Hepatic stellate cell (primary cell): Measurements from ENCODE around the gene HCN2.
"Not testable (repeated sequence)": the region's sequence is repeated elsewhere in the genome, so short reads cannot be mapped to it uniquely, and the experiment has no call there.

Source experiments
- DNase-seq: peaks from one replicate; pipeline ENCODE4 v3.0.0; 2011; ENCODE audit warnings: low spot score

HCN2 gene

GRCh38 chr19:585551-586110, 4.0 kb upstream of the HCN2 start:
- DNase-seq = no peak

- DNase-seq = peak; percentile 88
Measured at GRCh38 chr19:588093-588740, 1.5 kb upstream of the HCN2 start.

- no peak for DNase-seq
Measured at GRCh38 chr19:588741-589692, 664 bp upstream of the HCN2 start.

- no peak for DNase-seq
Measured at GRCh38 chr19:590396-590745, 690 bp downstream of the HCN2 start.

GRCh38 chr19:590750-591098, 1.0 kb downstream of the HCN2 start:
- no peak for DNase-seq

DNA sequence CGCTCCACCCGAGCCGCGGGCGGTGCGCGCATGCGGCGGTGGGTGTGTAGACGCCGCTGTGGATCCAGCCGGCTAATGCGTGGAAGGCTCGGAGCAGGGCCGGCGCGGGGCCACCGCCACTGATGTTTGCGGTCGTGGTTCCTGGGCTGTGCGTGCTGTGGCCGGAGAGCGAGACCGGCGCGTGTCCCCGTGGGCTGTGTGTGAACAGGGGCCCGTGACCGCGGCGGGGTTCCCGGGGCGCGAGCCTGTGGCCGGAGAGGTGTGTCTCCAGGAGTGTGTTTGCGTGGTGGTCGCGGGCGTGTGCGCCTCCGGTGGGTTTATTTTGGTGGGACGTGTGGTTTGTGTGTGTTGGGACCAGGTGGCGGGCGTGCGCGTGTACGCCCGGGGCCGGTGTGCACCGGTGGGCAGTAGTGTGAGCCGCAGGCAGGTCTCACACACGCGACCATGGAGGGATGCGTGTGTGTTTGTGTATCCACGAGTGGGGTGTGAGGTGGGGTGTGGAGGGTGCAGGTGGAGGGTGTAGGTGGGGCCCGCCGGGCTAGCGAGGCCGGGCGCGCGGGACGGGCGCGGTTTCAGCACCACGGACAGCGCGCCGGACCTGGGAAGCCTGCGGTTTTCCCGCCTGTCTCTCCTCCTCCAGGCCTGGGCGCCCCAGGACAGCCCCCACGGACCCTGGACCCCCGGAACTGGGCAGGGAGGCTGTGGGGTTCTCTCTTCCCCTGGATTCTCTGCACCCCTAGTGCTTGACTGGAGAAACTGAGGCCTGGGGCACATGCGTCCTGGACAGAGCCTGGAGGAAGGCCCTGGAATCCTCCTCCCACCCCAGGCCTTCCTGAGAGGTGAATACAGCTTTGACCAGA, 1.6 kb downstream of the HCN2 start:
- no peak for DNase-seq

- no peak for DNase-seq
Measured at GRCh38 chr19:592101-592500, 2.4 kb downstream of the HCN2 start.

GRCh38 chr19:593055-593454, 3.4 kb downstream of the HCN2 start:
- no peak for DNase-seq

- DNase-seq = no peak
Measured at GRCh38 chr19:593505-593904, 3.8 kb downstream of the HCN2 start.

DNA sequence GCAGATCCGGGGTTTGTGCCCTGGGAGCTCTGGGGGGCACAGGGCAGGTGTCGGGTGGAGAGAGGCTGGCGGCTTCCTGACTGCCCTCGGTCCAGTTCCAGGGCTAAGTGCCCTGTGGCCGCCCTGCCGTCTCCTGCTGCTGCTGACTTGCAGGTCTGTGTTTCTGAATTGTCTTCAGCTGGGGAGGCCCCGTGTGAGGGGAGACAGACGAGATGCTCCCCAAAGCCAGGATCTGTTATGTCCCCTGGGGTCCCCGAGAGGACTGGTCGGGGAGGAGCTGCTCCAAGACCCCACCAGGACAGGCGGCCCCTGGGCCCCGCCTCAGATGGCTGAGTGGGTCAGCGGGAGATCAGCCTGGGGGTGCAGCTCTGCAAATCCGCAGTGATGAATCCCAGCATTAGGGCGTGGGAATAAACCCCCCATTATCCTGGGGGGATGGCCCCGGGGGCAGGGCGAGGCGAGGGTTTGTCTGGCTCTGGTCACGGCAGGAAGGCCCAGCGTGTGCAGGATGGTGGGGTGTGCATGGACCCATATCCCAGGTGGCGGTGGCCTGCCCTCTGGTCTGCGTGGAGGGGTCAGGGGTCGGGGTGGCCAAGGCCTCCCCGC, 4.7 kb downstream of the HCN2 start:
- no peak for DNase-seq

DNA sequence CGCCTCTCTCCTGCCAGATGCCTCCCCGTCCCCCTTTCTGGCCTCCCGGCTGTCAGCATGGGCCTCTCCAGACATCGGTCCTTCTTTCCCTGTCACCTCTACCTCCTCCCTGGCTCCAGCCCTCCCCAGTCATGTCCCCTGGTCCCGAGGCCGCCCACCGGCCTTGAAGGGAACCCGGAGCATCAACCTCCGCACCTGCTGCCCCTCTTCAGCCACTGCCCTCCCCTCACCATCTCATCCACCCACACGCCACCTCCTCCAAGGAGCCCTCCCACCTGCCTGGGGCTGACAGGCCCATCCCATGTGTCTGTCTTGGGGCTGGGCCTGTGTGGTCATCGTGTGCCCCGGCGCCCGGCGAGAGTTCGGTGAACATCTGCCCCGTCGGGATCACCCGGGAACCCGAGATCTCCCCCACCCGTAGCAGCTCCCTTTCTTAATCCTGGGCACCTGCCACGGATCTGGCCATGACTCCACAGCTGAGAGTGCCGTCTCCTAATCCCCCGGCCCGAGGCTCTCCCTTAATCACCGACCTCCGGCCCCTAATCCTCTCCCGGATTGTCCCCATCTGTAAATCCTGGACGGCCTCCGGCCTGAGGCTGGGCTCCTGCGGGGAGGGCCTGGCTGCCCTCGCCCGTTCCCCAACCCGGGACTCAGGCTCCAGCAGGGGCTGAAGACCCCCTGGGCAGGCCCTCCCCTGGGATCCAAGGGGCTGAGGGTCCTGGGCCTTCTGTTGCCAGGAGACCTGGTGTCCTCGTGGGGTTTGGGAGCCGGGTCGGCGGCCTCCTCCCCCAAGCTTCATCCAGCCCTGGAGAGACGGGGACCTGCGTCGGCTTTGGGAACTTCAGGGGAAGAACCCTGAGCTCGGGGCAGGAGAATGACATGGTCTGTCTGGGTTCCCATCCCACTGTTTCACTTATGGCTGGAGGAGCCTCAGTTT, 5.9 kb downstream of the HCN2 start:
- no peak for DNase-seq

DNA sequence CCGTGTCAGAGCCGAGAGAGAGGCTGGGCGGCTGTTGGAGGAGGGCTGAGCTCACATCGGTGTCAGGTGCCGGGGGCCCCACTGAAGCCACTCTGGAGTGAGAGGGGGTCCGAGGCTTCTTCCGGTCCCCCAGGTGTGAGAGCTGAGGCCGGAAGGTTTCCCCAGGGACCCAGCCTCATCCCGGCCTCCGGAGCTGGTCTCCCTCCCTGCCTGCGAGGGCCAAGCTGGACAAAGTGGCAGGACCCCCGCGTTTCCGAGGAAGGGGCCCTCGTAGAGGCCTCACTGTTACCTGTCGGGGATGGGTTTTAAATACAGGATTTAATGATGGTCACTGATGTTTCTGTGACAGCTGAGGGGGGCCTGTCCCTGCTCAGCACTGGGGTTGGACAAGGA, 6.6 kb downstream of the HCN2 start:
- DNase-seq = no peak

DNA sequence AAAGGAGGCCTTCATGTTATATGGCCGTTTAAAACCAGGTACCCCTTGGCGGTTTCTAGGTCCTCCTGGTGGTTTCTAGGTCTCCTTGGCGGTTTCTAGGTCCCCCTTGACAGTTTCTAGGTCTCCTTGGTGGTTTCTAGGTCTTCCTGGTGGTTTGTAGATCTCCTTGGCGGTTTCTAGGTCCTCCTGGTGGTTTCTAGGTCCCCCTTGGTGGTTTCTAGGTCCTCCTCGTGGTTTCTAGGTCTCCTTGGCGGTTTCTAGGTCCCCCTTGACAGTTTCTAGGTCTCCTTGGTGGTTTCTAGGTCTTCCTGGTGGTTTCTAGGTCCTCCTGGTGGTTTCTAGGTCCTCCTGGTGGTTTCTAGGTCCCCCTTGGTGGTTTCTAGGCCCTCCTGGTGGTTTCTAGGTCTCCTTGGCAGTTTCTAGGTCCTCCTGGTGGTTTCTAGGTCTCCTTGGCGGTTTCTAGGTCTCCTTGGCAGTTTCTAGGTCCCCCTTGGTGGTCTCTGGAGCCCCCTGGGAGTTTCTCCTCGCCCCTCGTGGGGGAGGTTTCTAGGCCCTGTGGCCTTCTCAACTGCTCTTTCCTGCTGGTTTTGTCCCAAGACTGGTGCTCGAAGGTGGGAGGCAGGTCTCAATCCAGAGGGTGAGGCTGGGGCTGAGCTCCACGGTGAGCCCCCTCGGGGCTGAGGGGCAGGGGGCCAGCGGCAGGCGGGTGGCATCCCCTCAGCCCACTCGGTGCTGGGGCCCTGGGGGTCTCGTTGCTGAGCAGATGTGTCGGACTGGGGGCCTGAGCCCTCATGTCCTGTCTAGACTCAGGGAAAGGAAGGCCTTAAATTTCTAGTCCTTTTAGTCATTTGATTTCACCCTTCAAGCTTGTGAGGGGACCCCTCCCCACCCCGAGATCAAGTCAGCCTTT, 8.0 kb downstream of the HCN2 start:
- DNase-seq = no peak

- DNase-seq = no peak
Measured at GRCh38 chr19:601310-601709, 11.6 kb downstream of the HCN2 start.

- no peak for DNase-seq
Measured at GRCh38 chr19:601790-602189, 12.1 kb downstream of the HCN2 start.

DNA sequence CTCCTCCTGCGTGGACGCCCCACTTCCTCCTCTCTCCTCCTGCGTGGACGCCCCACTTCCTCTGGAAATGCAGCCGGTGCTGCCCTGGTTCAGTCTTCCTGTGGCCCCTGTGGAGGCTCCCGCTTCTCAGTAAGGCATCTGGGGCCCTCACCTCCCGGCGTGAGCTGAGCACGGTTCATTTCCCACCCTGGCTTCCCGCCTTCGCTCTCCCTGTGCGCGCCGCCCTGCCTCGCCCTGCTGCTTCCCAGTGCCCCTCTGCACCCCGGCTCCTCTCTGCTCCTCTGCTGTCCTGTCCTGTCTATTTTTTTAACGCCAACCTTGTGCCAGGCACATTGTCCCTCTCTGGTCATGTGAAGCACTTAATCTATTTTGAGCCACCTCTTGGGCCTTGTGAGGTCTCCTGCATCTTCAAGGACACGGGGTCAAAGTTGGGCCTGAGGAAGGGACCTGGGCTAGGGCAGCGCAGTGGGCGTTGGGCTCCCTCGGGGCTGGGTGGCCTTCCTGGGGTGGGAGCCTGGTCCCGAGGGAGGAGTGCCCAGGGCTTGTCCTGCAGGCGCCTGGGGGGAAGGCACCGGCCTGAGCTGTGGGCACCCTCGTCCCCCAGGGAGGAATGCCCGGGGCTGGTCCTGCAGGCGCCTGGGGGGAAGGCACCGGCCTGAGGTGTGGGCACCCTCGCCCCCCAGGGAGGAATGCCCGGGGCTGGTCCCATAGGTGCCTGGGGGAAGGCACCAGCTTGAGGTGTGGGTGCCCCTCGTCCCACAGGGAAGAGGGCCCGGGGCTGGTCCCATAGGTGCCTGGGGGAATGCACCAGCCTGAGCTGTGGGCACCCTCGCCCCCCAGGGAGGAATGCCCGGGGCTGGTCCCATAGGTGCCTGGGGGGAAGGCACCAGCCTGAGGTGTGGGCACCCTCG, 13.0 kb downstream of the HCN2 start:
- no peak for DNase-seq

GRCh38 chr19:603302-603639, 13.6 kb downstream of the HCN2 start:
- DNase-seq = not testable (repeated sequence)

GRCh38 chr19:603779-604178, 14.1 kb downstream of the HCN2 start:
- not testable (repeated sequence) for DNase-seq

DNA sequence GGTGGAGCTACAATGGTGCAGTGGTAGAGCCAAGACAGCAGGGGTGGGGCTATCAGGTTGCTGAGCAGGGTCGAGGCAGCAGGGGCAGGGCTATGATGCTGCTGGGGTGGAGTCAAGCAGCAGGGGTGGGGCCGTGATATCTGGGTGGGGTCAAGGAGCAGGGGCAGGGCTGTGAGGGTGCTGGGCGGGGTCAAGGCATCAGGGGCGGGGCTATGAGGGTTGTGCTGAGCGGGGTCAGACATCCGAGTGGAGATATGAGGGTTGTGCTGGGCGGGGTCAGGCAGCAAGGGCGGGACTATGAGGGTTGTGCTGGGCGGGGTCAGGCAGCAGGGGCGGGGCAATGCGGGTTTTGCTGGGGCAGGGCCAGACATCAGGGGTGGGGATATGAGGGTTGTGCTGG, 14.7 kb downstream of the HCN2 start:
- no peak for DNase-seq
